Measurements from ENCODE around the gene TRANK1.

TRANK1 gene

DNA sequence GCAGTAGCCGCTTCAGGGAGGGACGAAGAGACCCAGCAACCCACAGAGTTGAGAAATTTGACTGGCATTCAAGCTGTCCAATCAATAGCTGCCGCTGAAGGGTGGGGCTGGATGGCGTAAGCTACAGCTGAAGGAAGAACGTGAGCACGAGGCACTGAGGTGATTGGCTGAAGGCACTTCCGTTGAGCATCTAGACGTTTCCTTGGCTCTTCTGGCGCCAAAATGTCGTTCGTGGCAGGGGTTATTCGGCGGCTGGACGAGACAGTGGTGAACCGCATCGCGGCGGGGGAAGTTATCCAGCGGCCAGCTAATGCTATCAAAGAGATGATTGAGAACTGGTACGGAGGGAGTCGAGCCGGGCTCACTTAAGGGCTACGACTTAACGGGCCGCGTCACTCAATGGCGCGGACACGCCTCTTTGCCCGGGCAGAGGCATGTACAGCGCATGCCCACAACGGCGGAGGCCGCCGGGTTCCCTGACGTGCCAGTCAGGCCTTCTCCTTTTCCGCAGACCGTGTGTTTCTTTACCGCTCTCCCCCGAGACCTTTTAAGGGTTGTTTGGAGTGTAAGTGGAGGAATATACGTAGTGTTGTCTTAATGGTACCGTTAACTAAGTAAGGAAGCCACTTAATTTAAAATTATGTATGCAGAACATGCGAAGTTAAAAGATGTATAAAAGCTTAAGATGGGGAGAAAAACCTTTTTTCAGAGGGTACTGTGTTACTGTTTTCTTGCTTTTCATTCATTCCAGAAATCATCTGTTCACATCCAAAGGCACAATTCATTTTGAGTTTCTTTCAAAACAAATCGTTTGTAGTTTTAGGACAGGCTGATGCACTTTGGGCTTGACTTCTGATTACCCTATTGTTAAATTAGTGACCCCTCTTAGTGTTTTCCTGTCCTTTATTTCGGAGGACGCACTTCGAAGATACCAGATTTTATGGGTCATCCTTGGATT, 48.8 kb upstream of the TRANK1 start, which contains the start of gene MLH1 (continued):
- TF ChIP-seq, protein P1, sequence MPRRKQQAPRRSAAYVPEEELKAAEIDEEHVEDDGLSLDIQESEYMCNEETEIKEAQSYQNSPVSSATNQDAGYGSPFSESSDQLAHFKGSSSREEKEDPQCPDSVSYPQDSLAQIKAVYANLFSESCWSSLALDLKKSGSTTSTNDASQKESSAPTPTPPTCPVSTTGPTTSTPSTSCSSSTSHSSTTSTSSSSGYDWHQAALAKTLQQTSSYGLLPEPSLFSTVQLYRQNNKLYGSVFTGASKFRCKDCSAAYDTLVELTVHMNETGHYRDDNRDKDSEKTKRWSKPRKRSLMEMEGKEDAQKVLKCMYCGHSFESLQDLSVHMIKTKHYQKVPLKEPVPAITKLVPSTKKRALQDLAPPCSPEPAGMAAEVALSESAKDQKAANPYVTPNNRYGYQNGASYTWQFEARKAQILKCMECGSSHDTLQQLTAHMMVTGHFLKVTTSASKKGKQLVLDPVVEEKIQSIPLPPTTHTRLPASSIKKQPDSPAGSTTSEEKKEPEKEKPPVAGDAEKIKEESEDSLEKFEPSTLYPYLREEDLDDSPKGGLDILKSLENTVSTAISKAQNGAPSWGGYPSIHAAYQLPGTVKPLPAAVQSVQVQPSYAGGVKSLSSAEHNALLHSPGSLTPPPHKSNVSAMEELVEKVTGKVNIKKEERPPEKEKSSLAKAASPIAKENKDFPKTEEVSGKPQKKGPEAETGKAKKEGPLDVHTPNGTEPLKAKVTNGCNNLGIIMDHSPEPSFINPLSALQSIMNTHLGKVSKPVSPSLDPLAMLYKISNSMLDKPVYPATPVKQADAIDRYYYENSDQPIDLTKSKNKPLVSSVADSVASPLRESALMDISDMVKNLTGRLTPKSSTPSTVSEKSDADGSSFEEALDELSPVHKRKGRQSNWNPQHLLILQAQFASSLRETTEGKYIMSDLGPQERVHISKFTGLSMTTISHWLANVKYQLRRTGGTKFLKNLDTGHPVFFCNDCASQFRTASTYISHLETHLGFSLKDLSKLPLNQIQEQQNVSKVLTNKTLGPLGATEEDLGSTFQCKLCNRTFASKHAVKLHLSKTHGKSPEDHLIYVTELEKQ (tag by site-specific recombination; IDR thresholded peaks at IDR 0.05; ENCODE audit: borderline replicate concordance) = no peak
- TF ChIP-seq ZNF600 (tag by site-specific recombination; IDR thresholded peaks at IDR 0.05) (0 out of 2 replicates have a peak, but pooled peaks have one; percentile 37), ZFHX2 (tag by site-specific recombination; conservative IDR thresholded peaks at IDR 0.05) (no peak), ZNF521 (tag by site-specific recombination; IDR thresholded peaks at IDR 0.05) (no peak), BCL11B (tag by site-specific recombination; IDR thresholded peaks at IDR 0.05; ENCODE audit: low read depth) (no peak), ZNF146 (tag by site-specific recombination; IDR thresholded peaks at IDR 0.05) (no peak), ZSCAN23 (tag by site-specific recombination; IDR thresholded peaks at IDR 0.05) (no peak), ZBTB20 (tag by site-specific recombination; IDR thresholded peaks at IDR 0.05) (peak; percentile 100), ZNF354C (tag by site-specific recombination; IDR thresholded peaks at IDR 0.05; ENCODE audit: borderline replicate concordance, low read depth) (no peak), ZNF155 (tag by site-specific recombination; IDR thresholded peaks at IDR 0.05) (no peak), ZNF211 (tag by site-specific recombination; IDR thresholded peaks at IDR 0.05; ENCODE audit: low read depth) (no peak), ZBTB17 (tag by site-specific recombination; IDR thresholded peaks at IDR 0.05) (no peak), SP3 (tag by site-specific recombination; IDR thresholded peaks at IDR 0.05) (peak; percentile 88), ZNF629 (tag by site-specific recombination; IDR thresholded peaks at IDR 0.05) (peak; percentile 96), HOXC10 (CRISPR knock-in tag; IDR thresholded peaks at IDR 0.05) (no peak), ZNF777 (tag by site-specific recombination; IDR thresholded peaks at IDR 0.05; ENCODE audit: borderline replicate concordance) (no peak), ZNF501 (tag by site-specific recombination; IDR thresholded peaks at IDR 0.05) (no peak; the same call in 1 of the 2 replicates), ZNF266 (tag by site-specific recombination; IDR thresholded peaks at IDR 0.05; ENCODE audit: low read depth) (no peak), TRIM28 (IDR thresholded peaks at IDR 0.05; ENCODE audit: borderline replicate concordance, low read length) (no peak), ZNF23 (tag by site-specific recombination; IDR thresholded peaks at IDR 0.05; ENCODE audit: borderline replicate concordance) (no peak), EGR2 (tag by site-specific recombination; IDR thresholded peaks at IDR 0.05; ENCODE audit: low read depth) (no peak), SCRT1 (tag by site-specific recombination; IDR thresholded peaks at IDR 0.05; ENCODE audit: borderline replicate concordance) (no peak), ZNF658 (tag by site-specific recombination; IDR thresholded peaks at IDR 0.05) (no peak), ZNF391 (tag by site-specific recombination; IDR thresholded peaks at IDR 0.05; ENCODE audit: borderline replicate concordance, low read depth) (peak; percentile 42; the same call in 1 of the 2 replicates), ZNF843 (tag by site-specific recombination; IDR thresholded peaks at IDR 0.05) (no peak; the same call in none of the 2 replicates), ZNF654 (tag by site-specific recombination; IDR thresholded peaks at IDR 0.05; ENCODE audit: low read depth) (no peak), ZSCAN16 (tag by site-specific recombination; IDR thresholded peaks at IDR 0.05) (no peak), ZNF433 (tag by site-specific recombination; IDR thresholded peaks at IDR 0.05; ENCODE audit: low read depth) (no peak)
- TF ChIP-seq, protein P2, sequence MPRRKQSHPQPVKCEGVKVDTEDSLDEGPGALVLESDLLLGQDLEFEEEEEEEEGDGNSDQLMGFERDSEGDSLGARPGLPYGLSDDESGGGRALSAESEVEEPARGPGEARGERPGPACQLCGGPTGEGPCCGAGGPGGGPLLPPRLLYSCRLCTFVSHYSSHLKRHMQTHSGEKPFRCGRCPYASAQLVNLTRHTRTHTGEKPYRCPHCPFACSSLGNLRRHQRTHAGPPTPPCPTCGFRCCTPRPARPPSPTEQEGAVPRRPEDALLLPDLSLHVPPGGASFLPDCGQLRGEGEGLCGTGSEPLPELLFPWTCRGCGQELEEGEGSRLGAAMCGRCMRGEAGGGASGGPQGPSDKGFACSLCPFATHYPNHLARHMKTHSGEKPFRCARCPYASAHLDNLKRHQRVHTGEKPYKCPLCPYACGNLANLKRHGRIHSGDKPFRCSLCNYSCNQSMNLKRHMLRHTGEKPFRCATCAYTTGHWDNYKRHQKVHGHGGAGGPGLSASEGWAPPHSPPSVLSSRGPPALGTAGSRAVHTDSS (tag by site-specific recombination; IDR thresholded peaks at IDR 0.05) = no peak
- TF ChIP-seq, protein P3, sequence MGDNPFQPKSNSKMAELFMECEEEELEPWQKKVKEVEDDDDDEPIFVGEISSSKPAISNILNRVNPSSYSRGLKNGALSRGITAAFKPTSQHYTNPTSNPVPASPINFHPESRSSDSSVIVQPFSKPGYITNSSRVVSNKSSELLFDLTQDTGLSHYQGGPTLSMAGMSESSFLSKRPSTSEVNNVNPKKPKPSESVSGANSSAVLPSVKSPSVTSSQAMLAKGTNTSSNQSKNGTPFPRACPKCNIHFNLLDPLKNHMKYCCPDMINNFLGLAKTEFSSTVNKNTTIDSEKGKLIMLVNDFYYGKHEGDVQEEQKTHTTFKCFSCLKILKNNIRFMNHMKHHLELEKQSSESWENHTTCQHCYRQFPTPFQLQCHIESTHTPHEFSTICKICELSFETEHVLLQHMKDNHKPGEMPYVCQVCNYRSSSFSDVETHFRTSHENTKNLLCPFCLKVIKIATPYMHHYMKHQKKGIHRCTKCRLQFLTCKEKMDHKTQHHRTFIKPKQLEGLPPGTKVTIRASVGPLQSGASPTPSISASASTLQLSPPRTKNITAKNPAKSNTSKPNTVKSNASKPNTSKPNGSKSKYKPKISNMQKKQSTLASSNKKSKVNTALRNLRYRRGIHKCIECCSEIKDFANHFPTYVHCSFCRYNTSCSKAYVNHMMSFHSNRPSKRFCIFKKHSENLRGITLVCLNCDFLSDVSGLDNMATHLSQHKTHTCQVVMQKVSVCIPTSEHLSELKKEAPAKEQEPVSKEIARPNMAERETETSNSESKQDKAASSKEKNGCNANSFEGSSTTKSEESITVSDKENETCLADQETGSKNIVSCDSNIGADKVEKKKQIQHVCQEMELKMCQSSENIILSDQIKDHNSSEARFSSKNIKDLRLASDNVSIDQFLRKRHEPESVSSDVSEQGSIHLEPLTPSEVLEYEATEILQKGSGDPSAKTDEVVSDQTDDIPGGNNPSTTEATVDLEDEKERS (tag by site-specific recombination; IDR thresholded peaks at IDR 0.05) = no peak
- TF ChIP-seq, protein P4, sequence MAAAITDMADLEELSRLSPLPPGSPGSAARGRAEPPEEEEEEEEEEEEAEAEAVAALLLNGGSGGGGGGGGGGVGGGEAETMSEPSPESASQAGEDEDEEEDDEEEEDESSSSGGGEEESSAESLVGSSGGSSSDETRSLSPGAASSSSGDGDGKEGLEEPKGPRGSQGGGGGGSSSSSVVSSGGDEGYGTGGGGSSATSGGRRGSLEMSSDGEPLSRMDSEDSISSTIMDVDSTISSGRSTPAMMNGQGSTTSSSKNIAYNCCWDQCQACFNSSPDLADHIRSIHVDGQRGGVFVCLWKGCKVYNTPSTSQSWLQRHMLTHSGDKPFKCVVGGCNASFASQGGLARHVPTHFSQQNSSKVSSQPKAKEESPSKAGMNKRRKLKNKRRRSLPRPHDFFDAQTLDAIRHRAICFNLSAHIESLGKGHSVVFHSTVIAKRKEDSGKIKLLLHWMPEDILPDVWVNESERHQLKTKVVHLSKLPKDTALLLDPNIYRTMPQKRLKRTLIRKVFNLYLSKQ (tag by site-specific recombination; IDR thresholded peaks at IDR 0.05; ENCODE audit: borderline replicate concordance) = no peak

Measured in HEK293 (cell line).